HG02678 (cell line): ENCODE data around the gene BRPF1.

Source experiments
- ATAC-seq: cut with Tn5 transposase; IDR thresholded peaks from one replicate; pipeline ENCODE4 v1.9.1; 2021; ENCODE audit warnings: mild to moderate bottlenecking, moderate library complexity; ENCODE audit not compliant: unreplicated experiment

Gene BRPF1

DNA sequence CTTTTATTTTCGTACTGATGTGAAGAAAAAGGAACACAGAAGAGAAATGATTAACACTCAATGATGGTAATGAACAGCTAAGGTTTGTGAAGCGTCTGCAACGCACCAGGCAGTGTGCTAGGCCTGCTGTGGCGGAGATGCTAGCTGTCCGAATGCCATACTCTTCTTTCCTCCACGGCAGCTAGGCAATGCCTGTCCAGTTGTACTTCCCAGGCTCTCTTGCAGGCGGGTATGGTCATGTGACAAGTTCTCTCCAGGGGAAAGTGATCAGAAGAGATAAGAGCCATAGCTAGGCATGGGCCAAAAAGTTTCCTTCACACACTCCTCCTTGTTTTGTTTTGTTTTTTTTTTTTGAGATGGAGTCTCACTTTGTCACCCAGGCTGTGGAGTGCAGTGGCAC, 54.1 kb downstream of the BRPF1 start:
- ATAC-seq = no peak

DNA sequence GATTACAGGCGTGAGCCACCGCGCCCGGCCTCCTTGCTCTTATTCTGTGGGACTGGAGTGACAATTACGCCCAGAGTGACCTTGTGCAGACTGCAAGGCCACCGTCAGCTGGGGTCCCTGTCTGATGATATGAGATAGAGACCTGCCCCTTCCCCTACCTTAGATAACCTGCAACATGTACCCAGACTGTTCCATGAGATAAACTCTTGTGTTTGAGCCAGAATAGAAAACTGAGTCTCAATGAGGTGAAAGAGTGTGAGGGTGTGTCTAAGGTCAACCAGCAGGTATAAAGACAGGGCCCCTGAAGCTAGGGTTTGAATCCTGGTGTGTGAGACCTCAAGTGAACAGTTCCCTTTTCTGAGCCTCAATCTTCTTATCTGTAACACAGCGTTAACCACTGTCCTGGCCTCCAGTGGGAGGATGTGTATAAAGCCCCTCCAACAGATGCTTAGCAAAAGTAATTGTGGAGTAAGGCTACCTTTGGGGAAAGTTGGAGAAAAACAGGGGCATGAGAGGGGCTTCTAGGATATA, 54.7 kb downstream of the BRPF1 start:
- ATAC-seq = no peak

DNA sequence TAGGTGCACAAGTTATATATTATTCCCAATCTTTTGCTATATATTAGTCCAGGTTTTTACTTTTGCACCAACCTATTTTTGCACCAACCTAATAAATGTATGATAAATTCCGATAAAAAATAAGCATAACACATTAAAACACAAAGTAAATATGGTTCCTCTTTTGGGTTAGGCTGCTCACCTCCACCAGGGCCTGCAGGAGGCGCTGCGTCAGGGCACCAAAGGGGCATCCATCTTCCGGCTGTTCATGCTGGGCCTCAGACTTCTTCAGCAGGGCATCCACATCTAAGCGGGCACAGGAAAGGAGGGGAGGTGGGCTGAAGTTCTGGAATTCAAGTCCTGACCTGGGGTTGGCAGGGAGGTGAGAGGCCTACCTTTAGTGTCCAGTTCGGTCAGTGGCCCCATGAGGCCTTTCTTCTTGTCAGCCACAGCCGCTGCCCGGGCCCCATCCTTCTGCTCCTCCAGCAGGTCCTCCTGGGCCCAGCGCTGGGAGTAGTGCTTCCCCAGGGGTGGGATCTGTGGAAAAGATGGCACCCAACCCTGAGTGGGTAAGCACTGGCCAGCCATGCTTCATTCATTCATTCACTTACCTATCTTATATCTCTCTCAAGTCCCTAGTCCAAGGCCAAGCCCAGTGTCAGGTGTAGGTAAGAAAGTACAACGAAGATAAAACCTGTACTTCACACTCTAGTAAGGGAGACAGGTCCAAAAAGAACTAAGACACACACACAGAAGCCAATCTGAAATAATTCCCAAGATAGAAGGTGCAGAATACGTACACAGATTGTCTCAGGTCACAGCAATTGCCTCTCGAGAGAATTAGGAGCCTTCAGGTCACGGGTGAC, 55.5 kb downstream of the BRPF1 start:
- ATAC-seq = no peak

DNA sequence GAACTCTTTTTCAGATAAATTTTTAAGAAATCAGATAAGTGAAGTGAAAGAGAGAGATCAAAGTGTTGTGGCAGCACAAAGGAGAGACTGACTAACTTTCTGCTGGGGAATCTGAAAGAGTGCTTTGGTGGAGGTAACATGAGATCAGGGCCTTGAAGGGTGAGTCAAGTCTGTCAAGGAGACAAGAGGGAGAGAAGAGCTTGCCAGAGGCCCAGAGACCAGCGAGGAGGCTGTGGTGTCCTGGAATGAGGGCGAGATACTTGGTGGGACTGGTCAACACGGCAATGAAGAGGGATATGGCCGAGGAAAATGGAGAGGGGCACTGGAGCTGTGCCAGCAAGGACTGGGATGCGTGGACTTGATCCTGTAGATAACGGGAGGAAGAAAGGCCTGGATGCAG, 56.2 kb downstream of the BRPF1 start:
- no peak for ATAC-seq

DNA sequence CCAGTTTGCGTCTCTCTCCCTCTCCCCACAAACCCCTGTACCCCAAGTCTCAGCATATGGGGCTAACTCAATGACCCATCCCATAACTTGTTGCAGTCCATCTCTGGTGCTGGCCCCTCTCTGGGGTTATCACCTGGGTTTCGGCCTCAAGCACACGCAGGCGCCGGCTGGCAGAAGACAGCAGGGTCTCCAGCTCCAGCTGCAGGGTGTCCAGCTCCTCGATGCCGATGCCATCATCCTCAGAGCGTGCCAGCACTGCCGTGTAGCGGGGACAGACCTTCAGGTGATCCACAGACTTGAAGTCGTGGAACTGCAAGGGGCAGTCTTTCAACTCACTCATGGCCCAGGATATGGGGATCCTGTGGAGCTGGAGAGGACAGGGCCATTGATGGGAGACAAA, 59.6 kb downstream of the BRPF1 start:
- no peak for ATAC-seq

DNA sequence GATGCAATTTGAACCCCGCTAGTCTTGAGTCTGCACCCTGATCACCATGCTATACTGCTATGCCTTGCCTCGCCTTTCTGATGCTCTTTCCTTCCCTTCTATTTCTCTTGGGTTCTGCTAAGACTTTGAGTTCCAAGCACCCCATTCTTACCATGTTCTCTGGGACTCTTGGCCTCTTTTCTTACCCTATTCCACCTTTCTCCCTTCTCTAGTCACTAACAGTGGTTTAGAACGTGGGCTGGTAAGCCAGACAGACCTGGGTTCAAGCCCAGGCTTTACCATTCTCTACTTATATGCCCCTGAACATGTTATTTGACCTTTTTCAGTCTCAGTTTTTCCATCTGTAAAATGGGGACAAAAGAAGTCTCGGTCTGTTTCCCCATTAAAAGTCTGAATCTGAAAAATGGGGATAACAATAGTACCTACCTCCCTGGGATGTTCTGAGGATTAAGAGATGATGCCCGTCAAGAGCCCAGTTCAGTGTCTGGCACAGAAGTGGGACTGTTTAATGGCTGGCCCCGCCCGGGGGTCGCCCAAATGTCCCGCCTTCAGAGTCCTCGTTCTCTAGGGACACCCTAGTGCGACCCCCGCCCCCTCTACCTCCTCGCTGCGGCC, 60.4 kb downstream of the BRPF1 start:
- no peak for ATAC-seq

DNA sequence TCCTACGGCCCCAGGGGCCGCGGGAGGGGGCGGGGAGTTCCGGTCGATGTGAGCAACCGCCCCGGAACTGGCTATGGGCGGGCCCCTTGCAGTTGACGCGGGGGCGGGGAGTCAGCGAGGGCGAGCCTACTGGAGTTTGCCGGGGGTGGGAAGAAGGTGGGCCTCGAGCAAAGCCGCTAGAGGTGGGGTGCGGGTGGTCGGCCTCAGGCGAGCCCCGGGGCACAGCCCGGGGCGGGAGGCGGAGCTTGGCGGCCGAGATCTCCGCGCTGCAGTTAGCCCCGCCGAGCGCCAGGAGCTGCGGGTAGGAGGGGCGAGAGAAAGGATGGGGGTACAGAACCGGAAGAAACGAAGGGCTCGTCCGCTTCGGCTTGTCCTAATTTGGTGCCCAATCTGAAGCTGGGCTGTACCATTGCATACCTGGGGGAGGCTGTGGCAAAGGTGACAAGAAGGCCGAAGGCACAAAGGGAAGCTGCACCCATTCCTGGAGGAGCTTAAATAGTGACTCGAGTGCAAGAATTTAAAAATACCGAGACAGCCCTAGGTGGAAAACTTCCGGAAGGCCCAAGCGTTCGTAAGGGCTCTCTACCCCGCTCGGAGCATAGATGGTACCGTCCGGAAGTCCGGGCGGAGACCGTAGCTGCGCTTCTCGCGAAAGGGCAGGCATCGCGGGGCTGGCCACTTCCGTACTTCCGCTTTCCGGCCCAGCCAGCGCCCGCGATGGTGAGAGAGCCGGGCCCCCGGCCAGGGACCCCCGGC, 61.0 kb downstream of the BRPF1 start, which contains the start of the genes ARPC4 and TADA3:
ARPC4 (plus strand) TSS at position 678 of the 756 bp plus-strand sequence; CDS start at position 718, 40 bp downstream.
TADA3 (minus strand) TSS at position 69 of the 756 bp plus-strand sequence. CDS start 1,007 bp downstream, outside the sequence.
- ATAC-seq = peak; percentile 80

DNA sequence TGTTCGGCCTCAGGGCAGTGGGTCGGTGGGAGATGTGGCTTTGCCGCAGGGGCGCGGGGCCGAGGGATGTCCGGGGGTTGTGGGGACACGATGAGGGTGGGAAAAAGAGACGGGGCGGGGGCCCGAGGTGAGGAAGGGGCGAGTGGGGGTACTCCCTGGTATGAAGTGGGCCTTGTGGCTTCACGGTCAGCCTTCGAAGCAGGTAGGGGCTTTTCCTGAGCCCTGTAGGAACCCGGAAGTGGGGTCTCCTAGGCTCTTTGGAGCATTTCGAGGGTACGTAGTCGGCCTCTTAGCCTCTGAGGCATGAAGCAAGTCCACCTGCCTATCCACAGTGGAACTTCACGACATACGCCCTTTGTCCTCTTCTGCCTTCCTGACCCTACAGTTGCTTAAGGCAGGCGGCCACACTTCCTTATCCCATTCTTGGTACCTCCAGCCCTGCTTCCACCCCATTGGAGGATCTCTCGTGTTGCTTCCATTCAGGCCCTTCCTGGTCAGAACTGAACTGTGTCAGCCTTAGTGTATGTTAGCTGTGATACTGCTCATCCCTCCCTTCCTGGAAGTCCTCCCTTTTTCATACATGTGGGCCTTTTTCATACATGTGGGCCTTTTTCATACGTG, 61.7 kb downstream of the BRPF1 start:
- peak; percentile 1 for ATAC-seq

DNA sequence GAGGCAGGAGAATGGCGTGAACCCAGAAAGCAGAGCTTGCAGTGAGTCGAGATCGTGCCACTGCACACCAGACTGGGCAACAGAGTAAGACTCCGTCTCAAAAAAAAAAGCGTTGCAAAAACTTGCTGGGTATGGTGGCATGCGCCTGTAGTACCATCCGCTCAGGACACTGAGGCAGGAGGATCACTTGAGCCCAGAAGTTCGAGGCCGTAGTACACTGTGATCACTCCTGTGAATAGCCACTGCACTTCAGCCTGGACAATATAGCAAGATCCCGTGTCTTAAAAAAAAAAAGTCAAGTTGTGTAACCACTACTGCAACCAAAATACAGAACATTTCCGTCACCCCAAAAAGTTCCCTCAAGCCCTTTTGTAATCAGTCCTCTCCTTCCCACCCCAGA, 62.9 kb downstream of the BRPF1 start:
- no peak for ATAC-seq

DNA sequence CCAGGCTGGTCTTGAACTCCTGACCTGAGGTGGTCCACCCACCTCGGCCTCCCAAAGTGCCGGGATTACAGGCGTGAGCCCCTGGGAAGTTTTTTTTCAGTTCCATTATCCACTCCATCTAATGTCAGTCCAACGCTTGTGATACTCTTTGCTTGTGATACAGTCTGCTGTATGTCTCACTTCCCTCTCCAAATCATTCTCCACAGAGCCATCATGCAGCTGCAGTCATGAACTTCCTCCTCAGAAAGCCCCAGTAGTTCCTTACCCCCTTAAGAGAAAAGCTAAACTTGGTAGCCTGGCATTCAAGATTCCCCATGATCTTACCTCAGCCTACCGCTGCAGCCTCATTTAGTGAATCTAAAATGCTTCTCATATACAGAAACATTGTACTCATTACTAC, 63.7 kb downstream of the BRPF1 start:
- no peak for ATAC-seq

DNA sequence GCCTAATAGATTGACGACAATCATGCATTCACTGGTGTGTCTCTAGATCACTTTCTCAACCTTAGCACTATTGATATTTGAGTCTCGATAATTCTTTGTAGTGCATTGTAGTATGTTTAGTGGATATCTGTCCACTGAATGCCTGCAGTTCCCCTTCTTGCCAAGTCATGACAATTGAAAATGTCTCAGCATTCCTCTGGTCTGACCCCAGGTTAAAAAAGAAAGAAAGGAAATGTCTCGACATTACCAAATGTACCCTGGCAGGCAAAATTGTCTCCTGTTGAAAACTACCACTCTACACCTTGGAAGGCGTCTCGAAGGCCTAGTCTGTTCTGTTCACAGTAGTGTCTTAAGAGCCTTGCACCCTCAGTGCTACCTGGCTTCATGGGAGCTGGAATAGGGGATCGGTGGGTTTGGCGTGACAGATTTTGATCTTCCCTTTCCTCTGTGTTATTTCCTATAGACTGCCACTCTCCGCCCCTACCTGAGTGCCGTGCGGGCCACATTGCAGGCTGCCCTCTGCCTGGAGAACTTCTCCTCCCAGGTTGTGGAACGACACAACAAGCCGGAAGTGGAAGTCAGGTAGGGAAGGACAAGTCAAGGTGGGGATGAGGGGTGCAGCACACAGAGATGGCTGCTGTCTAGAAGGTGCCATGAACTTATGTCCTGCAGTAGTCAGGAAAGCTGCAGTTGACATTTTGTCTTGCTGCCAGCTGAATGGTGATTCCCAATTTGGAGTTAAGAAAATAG, 65.8 kb downstream of the BRPF1 start:
- ATAC-seq = no peak
